B cell (primary cell): ENCODE results near the gene PSMB10.

Source experiments
- CTCF ChIP-seq: fragments of 200-600 bp; IDR thresholded peaks from one replicate; pipeline ENCODE4 v1.8.0; 2022; ENCODE audit warnings: antibody characterized with exemption, mild to moderate bottlenecking
- EZH2 ChIP-seq: IDR thresholded peaks from 2 replicates; pipeline ENCODE4 v1.6.1; 2012; ENCODE audit warnings: borderline replicate concordance, low read depth, mild to moderate bottlenecking, moderate library complexity, low read length; ENCODE audit not compliant: insufficient read depth, poor library complexity, severe bottlenecking

DNA sequence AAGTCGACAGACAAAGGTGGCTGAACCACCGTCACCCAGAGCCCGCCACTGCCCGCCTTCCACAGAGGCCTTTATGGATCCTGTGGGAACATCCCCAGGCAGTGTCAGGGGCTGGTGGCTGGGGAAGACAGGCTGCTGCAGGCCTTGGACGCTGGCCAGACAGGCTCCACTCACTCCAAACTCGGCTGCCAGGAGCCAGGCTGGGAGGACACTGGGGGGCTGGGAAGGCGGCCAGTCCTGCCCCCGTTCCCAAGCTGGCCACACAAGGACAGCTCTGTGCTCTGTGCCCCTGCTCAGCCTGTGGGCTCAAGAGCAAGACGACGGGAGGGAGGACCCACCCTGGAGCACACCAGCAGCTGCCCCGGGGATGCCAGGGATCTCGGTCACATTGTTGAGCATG lies 14.8 kb upstream of the PSMB10 start:
- TF ChIP-seq CTCF = no peak
- TF ChIP-seq EZH2 = no peak
